PC-3 (cell line): ENCODE measurements around the gene IFT57. TPM values are rescaled to one million over a fixed set of nuclear protein-coding genes. Genes with fewer than 3 reads are reported as not detected.

Experiments
- ATAC-seq: fragments of 200-7000 bp; cut with Tn5 transposase; 2 replicates; pipeline ENCODE4 v1.9.1; 2020; ENCODE audit warnings: mild to moderate bottlenecking, moderate library complexity
- BruUV-seq: library from RNA; stranded (reverse); fragments of 400-500 nt; replicated peaks from 2 replicates; lab custom pipeline; 2021; lab: Mats Ljungman, UMichigan
- CTCF ChIA-PET: fragments of 300-600 bp; sonication (Branson Sonifier 250); formaldehyde crosslinking; loops from one replicate; lab custom pipeline; 2022; ENCODE audit warnings: antibody characterized with exemption; lab: Charles Lee
- POLR2A ChIA-PET: fragments of 300-600 bp; sonication (Branson Sonifier 250); formaldehyde crosslinking; loops from one replicate; lab custom pipeline; 2022; ENCODE audit warnings: antibody characterized with exemption; ENCODE audit not compliant: unreplicated experiment; lab: Charles Lee
- DNase-seq: peaks from one replicate; pipeline ENCODE4 v3.0.0-alpha.2; 2015
- H2AFZ ChIP-seq: fragments of 300-600 bp; sonication (generic); 2 replicates; pipeline ENCODE4 v1.6.0; 2016; ENCODE audit warnings: antibody characterized with exemption, low read length
- H3F3A ChIP-seq: fragments of 300-600 bp; sonication (generic); one replicate; pipeline ENCODE4 v1.6.0; 2017; ENCODE audit warnings: antibody characterized with exemption, low read length, control low read depth, mild to moderate bottlenecking; ENCODE audit not compliant: unreplicated experiment
- H3K27ac ChIP-seq: fragments of 300-600 bp; sonication (generic); 2 replicates; pipeline ENCODE4 v1.5.1; 2016; ENCODE audit warnings: mild to moderate bottlenecking, low read length
- H3K27me3 ChIP-seq: fragments of 300-600 bp; sonication (generic); 2 replicates; pipeline ENCODE4 v1.6.1; 2016; ENCODE audit warnings: low read length, mixed read lengths
- H3K36me3 ChIP-seq: fragments of 300-600 bp; sonication (generic); 2 replicates; pipeline ENCODE4 v1.6.1; 2016; ENCODE audit warnings: low read depth, mixed run types, low read length, mixed read lengths
- H3K4me1 ChIP-seq: fragments of 300-600 bp; sonication (generic); 2 replicates; pipeline ENCODE4 v1.5.1; 2016; ENCODE audit warnings: low read length; ENCODE audit not compliant: insufficient read depth
- H3K4me2 ChIP-seq: fragments of 300-600 bp; sonication (generic); 2 replicates; pipeline ENCODE4 v1.6.0; 2016; ENCODE audit warnings: low read length
- H3K4me3 ChIP-seq: fragments of 300-600 bp; sonication (generic); 2 replicates; pipeline ENCODE4 v1.5.1; 2016; ENCODE audit warnings: mild to moderate bottlenecking, low read length, mixed read lengths
- H3K79me2 ChIP-seq: fragments of 300-600 bp; sonication (generic); 2 replicates; pipeline ENCODE4 v1.6.1; 2017; ENCODE audit warnings: low read length, mixed read lengths
- H3K9ac ChIP-seq: fragments of 300-600 bp; sonication (generic); 2 replicates; pipeline ENCODE4 v1.6.0; 2016; ENCODE audit warnings: mild to moderate bottlenecking, low read length
- H3K9me2 ChIP-seq: fragments of 300-600 bp; sonication (generic); replicated peaks from 2 replicates; pipeline ENCODE4 v1.6.1; 2016; ENCODE audit warnings: mixed run types, low read length, mixed read lengths
- H3K9me3 ChIP-seq: fragments of 300-600 bp; sonication (generic); 2 replicates; pipeline ENCODE4 v1.6.1; 2016; ENCODE audit warnings: low read length, mixed read lengths
- H4K20me1 ChIP-seq: fragments of 300-600 bp; sonication (generic); 2 replicates; pipeline ENCODE4 v1.6.1; 2016; ENCODE audit warnings: low read length, mixed read lengths
- CTCF ChIP-seq: fragments of 300-600 bp; sonication (generic); conservative IDR thresholded peaks from 2 replicates; pipeline ENCODE4 v1.5.1; 2017; ENCODE audit warnings: antibody characterized with exemption, low read depth, mild to moderate bottlenecking, low read length
- EZH2 ChIP-seq: fragments of 300-600 bp; sonication (generic); IDR thresholded peaks from one replicate; pipeline ENCODE4 v1.6.1; 2017; ENCODE audit warnings: antibody characterized with exemption, mild to moderate bottlenecking, low read length; ENCODE audit not compliant: unreplicated experiment
- EZH2phosphoT487 ChIP-seq: fragments of 300-600 bp; sonication (generic); IDR thresholded peaks from 2 replicates; pipeline ENCODE4 v1.6.1; 2018; ENCODE audit warnings: mild to moderate bottlenecking, antibody characterized with exemption, low read length, borderline replicate concordance
- intact Hi-C: fragments of 100-400 bp; cut with micrococcal nuclease; formaldehyde crosslinking; loops from 2 replicates; pipeline ENCODE4 v1.9.0; 2023
- total RNA-seq: library from RNA; depleted of rRNA; stranded (reverse); fragments of >200 nt; gene quantifications from 2 replicates; pipeline ENCODE4 v1.2.3, GENCODE V29; 2014

The IFT57 gene
- total RNA-seq, 1 experiment from 2014 or later = 54.0 TPM

GRCh38 chr3:108159865-108160264 lies 62.4 kb downstream of the IFT57 start:
- Histone ChIP-seq H3K27ac (no peak overlapping the region), H3K4me2 (0 out of 2 replicates have a peak overlapping the region, but pooled peaks have one; percentile 18), H3K79me2 (no peaks in the 10 kb centered on the region), H3K4me1 (peaks cover 16% of the 10 kb centered on the region; the same call in 1 of the 2 replicates), H3K9me2 (no peaks in the 10 kb centered on the region), H3K27me3 (no peaks in the 10 kb centered on the region), H3K36me3 (no peaks in the 10 kb centered on the region), H3K4me3 (no peak overlapping the region), H2AFZ (no peak overlapping the region), H4K20me1 (no peaks in the 10 kb centered on the region), H3K9ac (no peak overlapping the region), H3F3A (no peaks in the 10 kb centered on the region), H3K9me3 (no peaks in the 10 kb centered on the region)
- intact Hi-C loops = no loop called here
- ATAC-seq (peak; percentile 84), DNase-seq (peak; percentile 80)
- ChIA-PET POLR2A (no interaction called here), CTCF (no interaction called here)
- TF ChIP-seq CTCF = no peak
- no peak for TF ChIP-seq EZH2phosphoT487
- no peak for TF ChIP-seq EZH2
- no TSS peak for BruUV-seq

GRCh38 chr3:108159105-108159504 lies 63.1 kb downstream of the IFT57 start:
- H3F3A ChIP-seq = no peaks in the 10 kb centered on the region
- H3K4me1 ChIP-seq = peaks cover 16% of the 10 kb centered on the region; the same call in 1 of the 2 replicates
- H3K4me2 ChIP-seq = no peak overlapping the region
- H3K27ac ChIP-seq = no peak overlapping the region
- H3K36me3 ChIP-seq = no peaks in the 10 kb centered on the region
- POLR2A ChIA-PET = no interaction called here
- TF ChIP-seq CTCF (no peak), EZH2 (no peak), EZH2phosphoT487 (no peak)
- no peaks in the 10 kb centered on the region for H4K20me1 ChIP-seq
- CTCF ChIA-PET = no interaction called here
- H3K79me2 ChIP-seq = no peaks in the 10 kb centered on the region
- H3K9ac ChIP-seq = no peak overlapping the region
- no peaks in the 10 kb centered on the region for H3K9me3 ChIP-seq
- H2AFZ ChIP-seq = no peak overlapping the region
- no peak for ATAC-seq
- DNase-seq = no peak
- intact Hi-C loops = no loop called here
- no peak overlapping the region for H3K4me3 ChIP-seq
- BruUV-seq = no TSS peak
- no peaks in the 10 kb centered on the region for H3K27me3 ChIP-seq
- no peaks in the 10 kb centered on the region for H3K9me2 ChIP-seq

GRCh38 chr3:108158251-108158650 lies 64.0 kb downstream of the IFT57 start:
- Histone ChIP-seq H3K36me3 (no peaks in the 10 kb centered on the region), H3F3A (no peaks in the 10 kb centered on the region), H2AFZ (no peak overlapping the region), H3K4me1 (peaks cover 20% of the 10 kb centered on the region; the same call in 1 of the 2 replicates), H3K9ac (no peak overlapping the region), H3K9me2 (no peaks in the 10 kb centered on the region), H4K20me1 (no peaks in the 10 kb centered on the region), H3K79me2 (no peaks in the 10 kb centered on the region), H3K9me3 (no peaks in the 10 kb centered on the region), H3K27ac (no peak overlapping the region), H3K4me2 (no peak overlapping the region), H3K4me3 (no peak overlapping the region), H3K27me3 (no peaks in the 10 kb centered on the region)
- intact Hi-C loops = no loop called here
- no TSS peak for BruUV-seq
- CTCF ChIA-PET = no interaction called here
- POLR2A ChIA-PET = no interaction called here
- TF ChIP-seq EZH2phosphoT487 (no peak), EZH2 (no peak), CTCF (no peak)
- DNase-seq (no peak), ATAC-seq (no peak)
